ENCODE data around the gene SPR. TPM values are rescaled to one million over a fixed set of nuclear protein-coding genes. Genes with fewer than 3 reads are reported as not detected.

The SPR gene
- total and polyA plus RNA-seq, 2 of the 4 experiments (the other 2 are of a cell fraction), result 14.3 to 17.4 TPM

DNA sequence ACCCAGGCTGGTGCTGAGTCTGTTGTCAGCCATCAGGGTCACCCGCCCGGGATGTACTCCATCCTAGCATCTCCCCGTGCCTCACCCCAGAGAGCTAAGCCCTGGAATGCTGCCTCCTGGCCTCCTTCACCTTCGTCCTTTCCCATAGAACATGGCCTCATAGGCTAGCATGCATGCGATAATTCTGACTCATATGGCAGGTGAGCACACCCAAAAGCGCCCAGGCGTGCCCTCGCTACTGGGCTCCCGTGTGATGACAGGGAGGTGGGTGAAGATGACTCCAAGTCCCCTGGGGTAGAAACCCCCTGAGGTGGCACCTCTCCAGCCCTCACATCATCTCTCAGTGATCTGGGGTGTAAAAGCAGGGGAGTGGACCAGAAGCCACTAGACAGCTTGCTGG lies 7.3 kb downstream of the SPR start:
- Histone ChIP-seq H3K79me1 (ENCODE audit: low read depth in 1 of 2, low read length in 2 of 2) (no peaks in the 10 kb centered on the region), H4K91ac (ENCODE audit: insufficient read depth, low read depth, low read length) (no peak overlapping the region), H3K23ac (ENCODE audit: low read depth, low read length) (no peak overlapping the region), H3K27me3 (ENCODE audit: control insufficient read depth, insufficient read depth, low read length) (peaks cover 35% of the 10 kb centered on the region), H2AFZ (replicated peaks; ENCODE audit: low read length, poor library complexity) (peak overlapping the region; percentile 40), H2BK120ac (ENCODE audit: low read depth, low read length) (no peak overlapping the region), H3K4ac (ENCODE audit: low read depth, low read length) (no peak overlapping the region), H3K36me3 (ENCODE audit: control insufficient read depth, insufficient read depth, low read length) (no peaks in the 10 kb centered on the region; the same call in 1 of the 2 replicates), H3K9me1 (ENCODE audit: insufficient read depth, low read length) (no peaks in the 10 kb centered on the region), H3K4me1 (ENCODE audit: control insufficient read depth, insufficient read depth, low read length) (peaks cover 3% of the 10 kb centered on the region; the same call in 1 of the 2 replicates), H3K9me3 (ENCODE audit: control insufficient read depth, insufficient read depth, low read length) (no peaks in the 10 kb centered on the region), H3K56ac (ENCODE audit: extremely low read depth, insufficient read depth, low read length) (no peak overlapping the region), H3K27ac (ENCODE audit: insufficient read depth, low read length) (no peak overlapping the region), H3K4me3 (ENCODE audit: insufficient read depth, low read depth, low read length) (no peak overlapping the region), H2AK9ac (replicated peaks; ENCODE audit: low read depth, low read length, poor library complexity) (peak overlapping the region; percentile 62), H2BK15ac (ENCODE audit: low read depth, low read length) (no peak overlapping the region), H3K4me2 (ENCODE audit: low read depth, low read length) (no peak overlapping the region), H2AK5ac (ENCODE audit: low read depth, low read length) (no peak overlapping the region), H3K9ac (ENCODE audit: low read depth, low read length) (no peak overlapping the region), H3K14ac (replicated peaks; ENCODE audit: low read depth, low read length) (no peak overlapping the region), H4K8ac (ENCODE audit: low read depth in 2 of 2, low read length in 2 of 2) (no peak overlapping the region), H4K20me1 (ENCODE audit: insufficient read depth, low read length) (no peaks in the 10 kb centered on the region), H4K5ac (ENCODE audit: low read depth, low read length) (no peak overlapping the region), H2BK20ac (ENCODE audit: low read depth, low read length) (no peak overlapping the region), H3K18ac (ENCODE audit: low read depth, low read length) (no peak overlapping the region), H2BK5ac (ENCODE audit: low read depth, low read length, poor library complexity, severe bottlenecking) (no peak overlapping the region)
- no TSS peak for BruUV-seq (replicated peaks)
- intact Hi-C loops (cut with micrococcal nuclease) (no loop called here), in situ Hi-C loops (cut with MboI; ENCODE audit: low sequenced_read_pairs) (loop anchor here (5.0 to 25.0 kb wide), 4 partner anchors 78 to 1357 kb away; partner anchors contain the start of gene SFXN5), dilution Hi-C loops (cut with HindIII; ENCODE audit: low sequenced_read_pairs, unreplicated experiment) (no loop called here)
- no CpG with 5 or more reads among the region's 9 CpGs for whole genome bisulfite sequencing, 2 experiments (ENCODE audit: extremely low coverage in 2 of 2, insufficient read length in 1 of 2)
- CTCF ChIA-PET, result interaction anchor here (0.7 to 2.7 kb wide), 6 partner anchors 79 to 285 kb away, joined by 3 to 15 read pairs (median 4); no protein-coding TSS in a partner anchor
- TF ChIP-seq FOS (IDR thresholded peaks at IDR 0.05; ENCODE audit: low read depth, low read length) (no peak), RAD21 (IDR thresholded peaks at IDR 0.05; ENCODE audit: low read length) (no peak), BHLHE40 (IDR thresholded peaks at IDR 0.05; ENCODE audit: low read depth, low read length) (no peak), NFE2L2 (IDR thresholded peaks at IDR 0.05; ENCODE audit: low read depth, low read length) (no peak), MAZ (IDR thresholded peaks at IDR 0.05; ENCODE audit: borderline replicate concordance, low read depth, low read length) (no peak), MXI1 (IDR thresholded peaks at IDR 0.05; ENCODE audit: borderline replicate concordance, low read depth, low read length) (no peak), RFX5 (IDR thresholded peaks at IDR 0.05; ENCODE audit: low read depth, low read length) (no peak), CEBPB (IDR thresholded peaks at IDR 0.05; ENCODE audit: low read depth, low read length) (no peak), ELK1 (IDR thresholded peaks at IDR 0.05; ENCODE audit: borderline replicate concordance, low read depth, low read length) (no peak), RCOR1 (IDR thresholded peaks at IDR 0.05; ENCODE audit: insufficient replicate concordance, low read length) (no peak), CHD1 (IDR thresholded peaks at IDR 0.05; ENCODE audit: low read depth, low read length) (no peak), POLR2A (IDR thresholded peaks at IDR 0.05; ENCODE audit: low read depth, low read length) (no peak), CTCF (conservative IDR thresholded peaks at IDR 0.05; ENCODE audit: low read depth, low read length) (no peak)
- TF ChIP-seq, protein P1, sequence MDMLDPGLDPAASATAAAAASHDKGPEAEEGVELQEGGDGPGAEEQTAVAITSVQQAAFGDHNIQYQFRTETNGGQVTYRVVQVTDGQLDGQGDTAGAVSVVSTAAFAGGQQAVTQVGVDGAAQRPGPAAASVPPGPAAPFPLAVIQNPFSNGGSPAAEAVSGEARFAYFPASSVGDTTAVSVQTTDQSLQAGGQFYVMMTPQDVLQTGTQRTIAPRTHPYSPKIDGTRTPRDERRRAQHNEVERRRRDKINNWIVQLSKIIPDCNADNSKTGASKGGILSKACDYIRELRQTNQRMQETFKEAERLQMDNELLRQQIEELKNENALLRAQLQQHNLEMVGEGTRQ (IDR thresholded peaks at IDR 0.05; ENCODE audit: low read depth, low read length), result no peak
- ATAC-seq (ENCODE audit: low read depth) (no peak), DNase-seq (no peak)
- POLR2A ChIA-PET (ENCODE audit: unreplicated experiment), result no interaction called here
